Measurements from ENCODE around the gene LRRC32. TPM values are rescaled to one million over a fixed set of nuclear protein-coding genes. Genes with fewer than 3 reads are reported as not detected.

LRRC32 gene
- polyA plus RNA-seq, 2 of the 4 experiments (the other 2 are of a cell fraction): 0.25 to 0.62 TPM

- 71% methylated on average over 5 of the region's 5 CpGs for WGBS (ENCODE audit: missing lambda C conversion rate)
- Histone ChIP-seq H3K9me3 (0 out of 3 replicates have a peak, but pooled peaks cover 8% of the 10 kb centered on the region), H3K4me1 (peaks cover 10% of the 10 kb centered on the region), H3K27ac (no peak overlapping the region), H3K4me3 (no peak overlapping the region), H3K4me2 (no peak overlapping the region)
- TF ChIP-seq FOXS1 (CRISPR knock-in tag; IDR thresholded peaks at IDR 0.05): no peak
- no peak for TF ChIP-seq KDM1A (IDR thresholded peaks at IDR 0.05; ENCODE audit: low read depth)
- TF ChIP-seq BCL3 (IDR thresholded peaks at IDR 0.05): no peak
- TF ChIP-seq POLR2AphosphoS2 (conservative IDR thresholded peaks at IDR 0.05; ENCODE audit: low read length): no peak
- no peak for TF ChIP-seq RARB (CRISPR knock-in tag; IDR thresholded peaks at IDR 0.05)
- no peak for TF ChIP-seq MAFK (IDR thresholded peaks at IDR 0.05; ENCODE audit: partially characterized antibody)
- TF ChIP-seq FOSL2 (IDR thresholded peaks at IDR 0.05): no peak
- TF ChIP-seq FOSL2 (CRISPR knock-in tag; IDR thresholded peaks at IDR 0.05): no peak
- TF ChIP-seq E2F6 (IDR thresholded peaks at IDR 0.05; ENCODE audit: borderline replicate concordance, low read depth): no peak
- TF ChIP-seq JUN (IDR thresholded peaks at IDR 0.05): no peak
- no peak for TF ChIP-seq RNF2 (IDR thresholded peaks at IDR 0.05; ENCODE audit: borderline replicate concordance, low read depth)
- ChIA-PET CTCF (interaction anchor here (1.0 to 2.3 kb wide), 3 partner anchors 9 to 499 kb away, joined by 3 to 6 read pairs (median 4); no protein-coding TSS in a partner anchor), POLR2A (no interaction called here)
- no peak for DNase-seq (ENCODE audit: low read depth in 1 of 2, low spot score in 1 of 2)
- FAIRE-seq: no peak
- no peak for ATAC-seq
Observed at GRCh38 chr11:76706667-76707066, 36.1 kb upstream of the LRRC32 start.

- DNase-seq (ENCODE audit: low read depth in 1 of 2, low spot score in 1 of 2) (no peak), ATAC-seq (no peak), FAIRE-seq (no peak)
- no peak overlapping the region for H3K27ac ChIP-seq
- no peak overlapping the region for H3K4me2 ChIP-seq
- CTCF ChIA-PET: interaction anchor here (0.9 to 2.3 kb wide), 3 partner anchors 9 to 14 kb away, joined by 3 to 6 read pairs (median 4); no protein-coding TSS in a partner anchor
- POLR2A ChIA-PET: no interaction called here
- TF ChIP-seq FOXS1 (CRISPR knock-in tag; IDR thresholded peaks at IDR 0.05): no peak
- no peak for TF ChIP-seq CBX8 (IDR thresholded peaks at IDR 0.05)
- TF ChIP-seq EP300 (IDR thresholded peaks at IDR 0.05): no peak
- TF ChIP-seq HOXB13 (CRISPR knock-in tag; IDR thresholded peaks at IDR 0.05; ENCODE audit: low read depth): no peak
- TF ChIP-seq HOXA7 (CRISPR knock-in tag; IDR thresholded peaks at IDR 0.05): no peak
- no peak for TF ChIP-seq BHLHE40 (IDR thresholded peaks at IDR 0.05; ENCODE audit: low read depth, low read length)
- TF ChIP-seq, protein P1, sequence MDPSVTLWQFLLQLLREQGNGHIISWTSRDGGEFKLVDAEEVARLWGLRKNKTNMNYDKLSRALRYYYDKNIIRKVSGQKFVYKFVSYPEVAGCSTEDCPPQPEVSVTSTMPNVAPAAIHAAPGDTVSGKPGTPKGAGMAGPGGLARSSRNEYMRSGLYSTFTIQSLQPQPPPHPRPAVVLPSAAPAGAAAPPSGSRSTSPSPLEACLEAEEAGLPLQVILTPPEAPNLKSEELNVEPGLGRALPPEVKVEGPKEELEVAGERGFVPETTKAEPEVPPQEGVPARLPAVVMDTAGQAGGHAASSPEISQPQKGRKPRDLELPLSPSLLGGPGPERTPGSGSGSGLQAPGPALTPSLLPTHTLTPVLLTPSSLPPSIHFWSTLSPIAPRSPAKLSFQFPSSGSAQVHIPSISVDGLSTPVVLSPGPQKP (IDR thresholded peaks at IDR 0.05; ENCODE audit: low read depth, low read length): no peak
- TF ChIP-seq PHF8 (IDR thresholded peaks at IDR 0.05; ENCODE audit: borderline replicate concordance, low read depth): no peak
- no peak overlapping the region for H3K4me3 ChIP-seq
- H3K4me1 ChIP-seq: peaks cover 18% of the 10 kb centered on the region
- 86% methylated on average over 5 of the region's 5 CpGs for WGBS (ENCODE audit: missing lambda C conversion rate)
- H3K9me3 ChIP-seq: 0 out of 3 replicates have a peak, but pooled peaks cover 8% of the 10 kb centered on the region
Observed at GRCh38 chr11:76705826-76706225, 35.3 kb upstream of the LRRC32 start.

- Histone ChIP-seq H3K4me3 (no peak overlapping the region), H3K9me3 (0 out of 3 replicates have a peak, but pooled peaks cover 8% of the 10 kb centered on the region), H3K4me2 (no peak overlapping the region), H3K27ac (peak overlapping the region in 1 of 2 experiments; percentile 58; a peak in 3 of 6 replicates), H3K4me1 (peaks cover 33% of the 10 kb centered on the region)
- 72% methylated on average over 5 of the region's 5 CpGs for WGBS (ENCODE audit: missing lambda C conversion rate)
- no peak for DNase-seq (ENCODE audit: low read depth in 1 of 2, low spot score in 1 of 2)
- CTCF ChIA-PET: interaction anchor here (2.5 to 3.8 kb wide), 2 partner anchors 12 to 18 kb away, joined by 12 to 25 read pairs; no protein-coding TSS in a partner anchor
- TF ChIP-seq SMC3 (IDR thresholded peaks at IDR 0.05) (no peak), HDAC2 (IDR thresholded peaks at IDR 0.05) (no peak), NFE2L2 (conservative IDR thresholded peaks at IDR 0.05; ENCODE audit: low read length) (peak; percentile 76), MAFK (IDR thresholded peaks at IDR 0.05; ENCODE audit: partially characterized antibody) (peak; percentile 63)
- POLR2A ChIA-PET: no interaction called here
- no peak for FAIRE-seq
- ATAC-seq: no peak
Observed at GRCh38 chr11:76704171-76704948, 33.8 kb upstream of the LRRC32 start.

Data from A549 (cell line).